Myocyte (in vitro differentiated cells): ENCODE measurements around the gene CAMSAP1. TPM values are rescaled to one million over a fixed set of nuclear protein-coding genes. Genes with fewer than 3 reads are reported as not detected.
A peak's percentile ranks its signal among the peaks of the same experiment; 100 is the strongest.
"Not testable (repeated sequence)": the region's sequence is repeated elsewhere in the genome, so short reads cannot be mapped to it uniquely, and the experiment has no call there.

ENCODE experiments used
- DNase-seq: peaks from one replicate; pipeline ENCODE4 v3.0.0-alpha.2; 2012; ENCODE audit warnings: low read depth
- total RNA-seq: library from RNA; depleted of rRNA; stranded (reverse); fragments of >200 nt; gene quantifications from 2 replicates; pipeline ENCODE4 v1.2.3, GENCODE V29; 2014

The CAMSAP1 gene
- total RNA-seq, 1 donor from 2014 or later, result 57.8 TPM

DNA sequence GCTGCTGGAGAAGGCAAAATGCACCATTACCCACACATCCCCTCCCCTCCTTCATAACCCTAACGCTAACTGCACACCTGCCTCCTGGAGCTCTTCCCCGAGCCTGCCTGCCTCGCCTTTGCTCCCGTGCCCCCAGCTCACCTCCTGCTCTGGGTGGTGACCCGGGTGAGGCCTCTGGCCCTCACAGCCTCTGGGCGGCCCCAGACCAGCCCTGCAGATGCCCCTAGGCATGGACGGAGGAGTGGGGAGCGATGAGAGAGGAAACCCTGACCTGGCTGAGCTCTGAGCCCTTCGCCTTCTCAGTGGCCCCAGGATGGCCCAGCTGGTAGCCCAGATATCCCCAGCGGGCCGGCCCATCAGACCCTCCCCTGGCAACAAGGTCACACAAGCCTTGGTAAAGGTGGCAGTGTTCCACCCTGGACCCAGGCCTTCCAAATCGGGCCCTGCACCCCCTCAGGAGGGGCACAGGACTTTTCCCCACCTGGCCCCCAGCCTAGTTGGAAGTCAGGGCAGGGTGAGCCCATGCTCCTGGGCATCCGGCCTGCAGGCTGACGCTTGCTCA, 14.5 kb upstream of the CAMSAP1 start:
- DNase-seq, result no peak

DNA sequence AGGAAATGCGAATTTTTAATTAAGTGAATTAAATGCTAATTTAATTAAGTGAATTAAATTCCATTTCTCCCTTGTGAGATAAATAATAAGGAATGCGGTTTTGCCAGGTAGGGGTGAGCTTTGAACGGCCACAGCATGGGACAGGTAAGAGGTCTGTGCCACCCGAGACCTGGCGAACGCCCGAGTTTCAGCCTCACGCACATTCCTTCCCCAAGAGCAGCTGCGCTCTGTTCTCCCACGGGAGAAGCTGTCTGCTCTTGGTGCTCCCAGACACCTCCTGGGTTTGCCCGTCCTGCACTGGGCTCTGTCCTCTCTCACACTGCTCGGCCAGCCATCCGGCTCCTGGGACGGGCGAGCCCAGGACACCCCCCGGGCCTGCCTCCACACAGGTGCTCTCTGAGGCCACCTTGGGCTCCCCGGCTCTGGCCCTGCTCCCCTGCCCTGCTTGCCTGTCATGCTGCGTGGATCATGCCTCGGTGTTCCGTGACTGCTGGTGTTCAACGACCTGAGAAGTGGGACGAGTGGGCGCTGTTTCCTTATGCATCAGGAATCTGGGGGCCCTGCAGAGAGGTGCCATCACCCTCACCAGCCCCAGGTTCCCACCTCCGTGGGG, 13.7 kb upstream of the CAMSAP1 start:
- peak; percentile 37 for DNase-seq

GRCh38 chr9:135920256-135920930, 13.0 kb upstream of the CAMSAP1 start:
- no peak for DNase-seq

GRCh38 chr9:135919318-135919890, 12.1 kb upstream of the CAMSAP1 start:
- no peak for DNase-seq

DNA sequence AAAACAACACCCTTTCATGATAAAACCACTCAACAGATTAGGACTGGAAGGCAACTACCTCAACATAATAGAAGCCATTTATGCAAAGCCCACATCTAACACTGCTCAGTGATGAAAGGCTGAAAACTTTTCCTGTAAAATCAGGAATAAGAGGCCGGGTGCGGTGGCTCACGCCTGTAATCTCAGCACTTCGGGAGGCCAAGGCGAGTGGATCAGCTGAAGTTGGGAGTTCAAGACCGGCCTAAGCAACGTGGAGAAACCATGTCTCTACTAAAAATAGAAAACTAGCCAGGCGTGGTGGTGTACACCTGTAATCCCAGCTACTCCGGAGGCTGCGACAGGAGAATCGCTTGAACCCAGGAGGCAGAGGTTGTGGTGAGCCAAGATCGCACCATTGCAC, 8.9 kb upstream of the CAMSAP1 start:
- DNase-seq, result not testable (repeated sequence)

DNA sequence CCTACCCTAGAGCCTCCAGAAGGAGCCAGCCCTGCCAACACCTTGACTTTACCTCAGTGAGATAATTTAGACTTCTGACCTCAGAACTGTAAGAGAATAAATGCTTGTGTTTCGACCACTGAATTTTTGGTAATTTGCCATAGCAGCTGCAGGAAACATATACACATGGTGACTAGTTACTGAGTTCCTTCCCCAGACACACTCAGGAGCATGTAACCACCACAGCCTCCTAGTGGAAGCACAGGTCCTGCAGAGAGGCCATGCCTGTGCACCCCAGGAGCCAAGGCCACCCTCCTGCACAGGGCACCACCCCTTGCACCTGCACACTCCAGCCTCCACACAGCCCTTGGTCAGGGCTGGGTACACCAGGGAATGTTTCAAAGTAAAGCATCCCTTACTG, 7.6 kb upstream of the CAMSAP1 start:
- peak; percentile 73 for DNase-seq

GRCh38 chr9:135911233-135911632, 3.9 kb upstream of the CAMSAP1 start:
- not testable (repeated sequence) for DNase-seq

GRCh38 chr9:135910757-135911156, 3.4 kb upstream of the CAMSAP1 start:
- no peak for DNase-seq

- no peak for DNase-seq
Observed at GRCh38 chr9:135910216-135910615, 2.9 kb upstream of the CAMSAP1 start.

- DNase-seq, result no peak
Observed at GRCh38 chr9:135909371-135909770, 2.0 kb upstream of the CAMSAP1 start.

- DNase-seq, result no peak
Observed at GRCh38 chr9:135908754-135909204, 1.4 kb upstream of the CAMSAP1 start.

DNA sequence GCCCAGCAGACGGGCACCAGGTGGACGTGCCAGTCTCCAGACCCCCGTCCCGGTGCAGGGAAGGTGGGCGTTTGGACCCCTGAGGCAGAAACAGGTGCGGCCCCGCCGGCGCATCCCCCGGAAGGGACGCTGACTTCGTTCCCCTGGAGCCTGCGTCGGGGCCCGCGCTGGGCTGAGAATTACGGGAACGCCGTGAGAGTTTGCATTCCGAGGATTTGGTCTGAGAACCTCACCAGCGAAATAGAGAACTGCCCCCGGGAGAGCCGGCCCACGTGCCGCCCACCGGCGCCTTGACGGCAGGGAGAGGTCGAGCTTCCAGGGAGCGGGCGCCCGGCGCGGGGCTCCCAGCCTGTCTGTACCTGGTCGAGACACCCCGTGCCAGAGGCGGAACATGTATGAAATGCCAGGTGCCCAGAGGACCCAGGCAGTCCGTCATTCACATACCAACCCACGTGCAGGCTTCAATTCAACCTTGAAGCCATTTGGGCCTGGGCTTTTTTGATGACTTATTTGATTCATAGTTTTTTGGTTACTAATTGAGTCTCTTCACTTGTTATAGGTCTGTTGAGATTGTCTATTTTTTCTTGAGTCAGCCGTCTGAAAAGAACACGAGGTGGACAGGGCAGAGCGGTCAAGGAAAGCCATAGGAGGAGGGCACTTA, 877 bp upstream of the CAMSAP1 start:
- no peak for DNase-seq

DNA sequence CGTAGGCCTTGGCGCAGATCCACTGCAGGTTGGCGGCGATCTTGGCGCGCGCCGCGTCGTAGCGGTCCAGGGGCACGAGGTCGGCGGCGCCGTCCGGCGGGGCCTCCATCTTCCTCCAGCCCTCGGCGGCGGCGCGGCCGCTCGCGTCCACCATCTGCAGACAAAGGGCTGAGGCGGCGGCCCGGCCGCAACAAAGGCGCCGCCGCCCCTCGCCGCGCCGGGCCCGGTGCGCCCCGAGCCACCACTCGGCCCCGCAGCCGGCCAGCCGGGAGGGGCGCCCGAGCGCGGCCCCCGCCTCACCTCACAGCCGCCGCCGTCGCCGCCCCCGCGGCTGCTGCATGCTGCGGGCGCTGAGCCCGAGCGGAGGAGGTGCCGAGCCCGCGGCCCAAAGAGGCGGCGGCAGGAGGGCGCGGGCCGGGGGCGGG, 328 bp downstream of the CAMSAP1 start:
- DNase-seq, result no peak

- DNase-seq, result peak; percentile 52
Observed at GRCh38 chr9:135906291-135907005, 898 bp downstream of the CAMSAP1 start.

DNA sequence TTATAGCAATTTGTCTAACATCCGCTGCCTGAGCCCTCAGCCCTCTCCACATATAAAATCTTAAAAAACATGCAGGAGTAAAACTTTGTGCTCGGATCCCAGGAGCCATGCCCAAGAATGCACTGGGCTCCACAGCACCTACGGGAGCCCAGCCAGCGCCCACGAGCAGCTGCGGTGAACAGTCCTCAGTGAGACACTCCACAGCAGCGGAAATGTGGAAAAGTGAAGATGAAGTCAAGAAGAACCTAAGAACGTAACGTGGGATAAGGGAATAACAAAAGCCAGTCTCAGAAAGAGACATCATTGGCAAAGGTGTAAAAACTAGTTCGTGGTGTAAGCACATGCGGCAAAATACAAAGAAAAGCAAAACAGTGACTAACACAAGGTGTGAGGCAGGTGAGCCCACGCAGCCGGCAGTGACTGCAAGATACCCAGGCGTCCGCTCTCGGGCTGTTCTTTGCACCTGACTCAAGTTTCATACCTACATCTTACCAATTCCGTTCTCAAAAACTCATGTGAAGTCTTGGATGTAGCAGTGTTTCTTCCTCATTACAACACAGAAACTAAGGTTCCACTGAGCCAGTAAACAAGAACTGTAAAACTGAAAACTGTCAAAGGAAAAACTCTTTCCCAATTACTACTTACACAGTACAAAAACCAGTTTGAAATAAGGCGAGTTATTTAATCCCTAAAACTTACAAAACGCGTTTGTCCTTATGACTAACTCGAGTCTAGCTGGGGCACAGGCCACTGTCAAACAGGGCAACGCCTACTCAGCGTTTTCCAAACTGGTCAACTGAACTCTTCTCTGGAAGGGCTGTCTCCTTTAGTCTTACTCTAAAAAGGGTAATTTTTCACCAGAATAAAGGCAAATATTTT, 1.7 kb downstream of the CAMSAP1 start:
- DNase-seq, result peak; percentile 50

GRCh38 chr9:135903786-135904520, 3.4 kb downstream of the CAMSAP1 start:
- no peak for DNase-seq

DNA sequence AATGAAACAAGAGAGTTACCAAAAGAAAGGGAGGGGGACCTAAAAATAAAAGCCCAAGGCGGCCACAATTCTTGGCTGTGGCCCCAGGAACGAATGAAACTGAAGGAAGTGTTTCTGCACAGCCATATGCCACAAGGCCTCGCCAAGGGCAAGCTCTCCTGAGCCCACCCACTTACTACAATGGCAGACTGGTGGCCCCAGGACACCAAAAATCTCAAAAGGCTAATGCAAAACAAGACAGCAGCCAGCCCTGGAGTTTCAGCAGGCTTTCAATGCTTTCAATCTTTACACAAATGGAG, 4.0 kb downstream of the CAMSAP1 start:
- DNase-seq, result no peak

GRCh38 chr9:135902655-135903357, 4.5 kb downstream of the CAMSAP1 start:
- DNase-seq, result no peak

- no peak for DNase-seq
Observed at GRCh38 chr9:135901826-135902225, 5.5 kb downstream of the CAMSAP1 start.
